HCT116 (cell line): ENCODE measurements around the gene CELF2. TPM values are rescaled to one million over a fixed set of nuclear protein-coding genes. Genes with fewer than 3 reads are reported as not detected.

ENCODE experiments used
- ATAC-seq: fragments of 200-7000 bp; cut with Tn5 transposase; 2 replicates; pipeline ENCODE4 v1.9.1; 2020; ENCODE audit warnings: mild to moderate bottlenecking, moderate library complexity
- BruUV-seq: library from RNA; stranded (reverse); fragments of 400-500 nt; replicated peaks from 2 replicates; lab custom pipeline; 2021; lab: Mats Ljungman, UMichigan
- CTCF ChIA-PET: fragments of 300-600 bp; sonication (Branson Sonifier 250); formaldehyde crosslinking; loops from one replicate; lab custom pipeline; 2021; ENCODE audit warnings: antibody characterized with exemption; lab: Charles Lee
- POLR2A ChIA-PET: fragments of 300-600, 350-600 bp; sonication (Branson Sonifier 250); formaldehyde crosslinking; loops from one replicate; lab custom pipeline; 2021; ENCODE audit warnings: antibody characterized with exemption; lab: Charles Lee
- RAD21 ChIA-PET, 2 experiments: fragments of 300-600 bp; sonication (Branson Sonifier 250); formaldehyde crosslinking; loops; one replicate each; lab custom pipeline; 2023; ENCODE audit warnings: low total read pairs in 2 of 2; ENCODE audit not compliant: uncharacterized antibody in 2 of 2, unreplicated experiment in 2 of 2, low non-redundant PET in 1 of 2; lab: Charles Lee
- DNase-seq: peaks from one replicate; pipeline ENCODE4 v3.0.0-alpha.2; 2010; ENCODE audit warnings: low read depth, low spot score
- H2AFZ ChIP-seq: fragments of 200-600 bp; shearing (Covaris generic), sonication (generic); 2 replicates; pipeline ENCODE4 v1.6.1; 2017; ENCODE audit warnings: low read depth, mixed run types, mixed read lengths, antibody characterized with exemption, low read length; ENCODE audit not compliant: poor library complexity, severe bottlenecking
- H3K27ac ChIP-seq: 2 replicates; pipeline ENCODE4 v1.5.1; 2012; ENCODE audit warnings: low read depth, low read length
- H3K27me3 ChIP-seq: fragments of 200-600 bp; sonication (generic); 2 replicates; pipeline ENCODE4 v1.6.1; 2016; ENCODE audit warnings: mixed run types, low read length, mixed read lengths; ENCODE audit not compliant: insufficient read depth
- H3K36me3 ChIP-seq, 2 experiments: fragments of 200-500 bp in 1 of 2; fragments of 200-600 bp in 1 of 2; sonication (Bioruptor generic) in 1 of 2; sonication (generic) in 1 of 2; 2 replicates each; pipeline versions ENCODE4 v1.5.1 to v1.6.1; 2014 to 2016; ENCODE audit warnings: low read length in 2 of 2, inconsistent platforms in 1 of 2, mixed read lengths in 1 of 2, mixed run types in 1 of 2; ENCODE audit not compliant: insufficient read depth in 2 of 2, control insufficient read depth in 1 of 2
- H3K4me1 ChIP-seq, 2 experiments: fragments of 200-600 bp in 1 of 2; sonication (generic) in 1 of 2; 2 replicates each; pipeline versions ENCODE4 v1.5.1 to v1.6.1; 2012 to 2017; ENCODE audit warnings: low read length in 2 of 2, inconsistent platforms in 1 of 2, mild to moderate bottlenecking in 1 of 2, mixed read lengths in 1 of 2, mixed run types in 1 of 2, moderate library complexity in 1 of 2; ENCODE audit not compliant: insufficient read depth in 2 of 2, control insufficient read depth in 1 of 2
- H3K4me2 ChIP-seq: fragments of 200-600 bp; sonication (generic); 2 replicates; pipeline ENCODE4 v1.6.1; 2017; ENCODE audit warnings: mixed run types, low read length, mixed read lengths
- H3K4me3 ChIP-seq, 2 experiments: fragments of 200-600 bp in 1 of 2; sonication (generic) in 1 of 2; replicated peaks in 1 of 2; 2 replicates each; pipeline ENCODE4 v1.5.1; 2011 to 2016; ENCODE audit warnings: low read length in 2 of 2, control low read depth in 1 of 2, low read depth in 1 of 2, mild to moderate bottlenecking in 1 of 2, mixed read lengths in 1 of 2, mixed run types in 1 of 2
- H3K79me2 ChIP-seq: fragments of 200-600 bp; sonication (generic); 2 replicates; pipeline ENCODE4 v1.6.1; 2017; ENCODE audit warnings: mild to moderate bottlenecking, mixed run types, low read length, moderate library complexity, mixed read lengths; ENCODE audit not compliant: insufficient read depth
- H3K9ac ChIP-seq: fragments of 200-600 bp; sonication (generic); 2 replicates; pipeline ENCODE4 v1.6.1; 2016; ENCODE audit warnings: low read length, mixed read lengths
- H3K9me2 ChIP-seq: fragments of 200-600 bp; sonication (generic), shearing (Covaris generic); 2 replicates; pipeline ENCODE4 v1.6.1; 2017; ENCODE audit warnings: mixed run types, mild to moderate bottlenecking, moderate library complexity; ENCODE audit not compliant: insufficient read depth
- H3K9me3 ChIP-seq, 2 experiments: fragments of 200-500 bp in 1 of 2; fragments of 200-600 bp in 1 of 2; sonication (Bioruptor generic) in 1 of 2; sonication (generic) in 1 of 2; 2 replicates each; pipeline ENCODE4 v1.6.1; 2014 to 2017; ENCODE audit warnings: low read length in 2 of 2, mixed read lengths in 2 of 2, inconsistent platforms in 1 of 2, low read depth in 1 of 2, mild to moderate bottlenecking in 1 of 2, mixed run types in 1 of 2, moderate library complexity in 1 of 2; ENCODE audit not compliant: control insufficient read depth in 1 of 2, insufficient read depth in 1 of 2
- H4K20me1 ChIP-seq: fragments of 200-600 bp; sonication (generic), shearing (Covaris generic); 2 replicates; pipeline ENCODE4 v1.6.1; 2017; ENCODE audit warnings: mixed run types, mild to moderate bottlenecking, moderate library complexity; ENCODE audit not compliant: insufficient read depth
- CBX3 ChIP-seq: IDR thresholded peaks from 2 replicates; pipeline ENCODE4 v1.6.1; 2012; ENCODE audit warnings: low read depth
- CEBPB ChIP-seq: IDR thresholded peaks from 2 replicates; pipeline ENCODE4 v1.6.1; 2012; ENCODE audit warnings: low read depth
- CTCF ChIP-seq, 3 experiments: fragments of 200-600 bp in 1 of 3; sonication (generic) in 1 of 3; IDR thresholded peaks in 2 of 3; conservative IDR thresholded peaks in 1 of 3; 2 replicates each; pipeline ENCODE4 v1.5.1; 2012 to 2017; ENCODE audit warnings: low read depth in 2 of 3, low read length in 2 of 3, antibody characterized with exemption in 1 of 3, borderline replicate concordance in 1 of 3, control low read depth in 1 of 3, mild to moderate bottlenecking in 1 of 3, mixed read lengths in 1 of 3, mixed run types in 1 of 3, moderate library complexity in 1 of 3; ENCODE audit not compliant: insufficient read depth in 1 of 3
- EGR1 ChIP-seq: IDR thresholded peaks from 2 replicates; pipeline ENCODE4 v1.6.1; 2012; ENCODE audit warnings: low read depth
- ELF1 ChIP-seq: IDR thresholded peaks from 2 replicates; pipeline ENCODE4 v1.6.1; 2012; ENCODE audit warnings: low read depth, borderline replicate concordance
- EZH2phosphoT487 ChIP-seq: fragments of 200-600 bp; IDR thresholded peaks from 2 replicates; pipeline ENCODE4 v1.6.1; 2018; ENCODE audit warnings: antibody characterized with exemption, borderline replicate concordance
- FOSL1 ChIP-seq: IDR thresholded peaks from 2 replicates; pipeline ENCODE4 v1.6.1; 2012; ENCODE audit warnings: low read depth
- POLR2AphosphoS5 ChIP-seq: IDR thresholded peaks from 2 replicates; pipeline ENCODE4 v1.6.1; 2011; ENCODE audit warnings: mild to moderate bottlenecking, low read depth, low read length, moderate library complexity
- RAD21 ChIP-seq: IDR thresholded peaks from 2 replicates; pipeline ENCODE4 v1.6.1; 2012; ENCODE audit warnings: low read depth, mild to moderate bottlenecking
- REST ChIP-seq: IDR thresholded peaks from 2 replicates; pipeline ENCODE4 v1.6.1; 2012; ENCODE audit warnings: low read depth
- SIN3A ChIP-seq: IDR thresholded peaks from 2 replicates; pipeline ENCODE4 v1.6.1; 2012; ENCODE audit warnings: low read depth
- SP1 ChIP-seq: IDR thresholded peaks from 2 replicates; pipeline ENCODE4 v1.6.1; 2012; ENCODE audit warnings: low read depth
- SRF ChIP-seq: IDR thresholded peaks from 2 replicates; pipeline ENCODE4 v1.6.1; 2012; ENCODE audit warnings: low read depth
- TCF7L2 ChIP-seq: IDR thresholded peaks from 2 replicates; pipeline ENCODE4 v1.7.0; 2011; ENCODE audit warnings: borderline replicate concordance, inconsistent platforms; ENCODE audit not compliant: insufficient read depth, insufficient read length; ENCODE audit errors: extremely low read depth
- ZBTB33 ChIP-seq: IDR thresholded peaks from 2 replicates; pipeline ENCODE4 v1.6.1; 2011; ENCODE audit warnings: mild to moderate bottlenecking, low read length, moderate library complexity; ENCODE audit not compliant: insufficient replicate concordance; ENCODE audit errors: extremely low read depth
- intact Hi-C: fragments of 100-400 bp; cut with micrococcal nuclease; formaldehyde crosslinking; loops from 2 replicates; pipeline ENCODE4 v1.10.0; 2022
- total RNA-seq: library from RNA; stranded (reverse); gene quantifications from one replicate; pipeline ENCODE4 v1.2.1, GENCODE V29; 2021; ENCODE audit not compliant: unreplicated experiment

Gene CELF2
- total RNA-seq, 1 experiment from 2014 or later, result 0.66 TPM

- no TSS peak for BruUV-seq
- no peaks in the 10 kb centered on the region for H4K20me1 ChIP-seq
- H3K36me3 ChIP-seq, result no peaks in the 10 kb centered on the region
- no peak overlapping the region for H3K9ac ChIP-seq
- no peak overlapping the region for H2AFZ ChIP-seq
- intact Hi-C loops, result no loop called here
- TF ChIP-seq EGR1 (no peak), SIN3A (no peak), CBX3 (no peak), POLR2AphosphoS5 (no peak), ZBTB33 (no peak), RAD21 (no peak), SRF (no peak), EZH2phosphoT487 (no peak), ELF1 (no peak), CEBPB (no peak), SP1 (no peak), REST (no peak), FOSL1 (no peak), TCF7L2 (no peak), CTCF (IDR thresholded peaks at IDR 0.05 in 2 of 3, conservative IDR thresholded peaks at IDR 0.05 in 1 of 3; ENCODE audit: borderline replicate concordance in 1 of 3, insufficient read depth in 1 of 3, low read depth in 2 of 3, low read length in 2 of 3) (no peak)
- TF ChIP-seq, all 23 proteins: peak for 0
- Histone ChIP-seq H3K27me3 (peaks cover 6% of the 10 kb centered on the region; the same call in 1 of the 2 replicates), H3K9me3 (no peaks in the 10 kb centered on the region), H3K4me2 (no peak overlapping the region), H3K79me2 (no peaks in the 10 kb centered on the region), H3K9me2 (no peaks in the 10 kb centered on the region), H3K4me3 (no peak overlapping the region), H3K27ac (no peak overlapping the region), H3K4me1 (no peaks in the 10 kb centered on the region)
- ATAC-seq (no peak), DNase-seq (no peak)
- ChIA-PET POLR2A (no interaction called here), RAD21 (no interaction called here), CTCF (no interaction called here)
Measured at GRCh38 chr10:11177926-11178471, 160.3 kb downstream of the CELF2 start.
